Endothelial cell of umbilical vein (primary cell): Measurements from ENCODE around the gene NUDT8.

Source experiments
- CTCF ChIP-seq, 2 donors: IDR thresholded peaks; 1 replicate in 1 of 2; 2 replicates in 1 of 2; pipeline ENCODE4 v1.5.1; 2011; ENCODE audit warnings: low read length in 2 of 2, mild to moderate bottlenecking in 2 of 2, moderate library complexity in 2 of 2, control low read depth in 1 of 2, inconsistent platforms in 1 of 2, low read depth in 1 of 2; ENCODE audit not compliant: insufficient read depth in 1 of 2; ENCODE audit errors: extremely low read depth in 1 of 2
- EZH2 ChIP-seq: IDR thresholded peaks from 2 replicates; pipeline ENCODE4 v1.6.1; 2012; ENCODE audit warnings: borderline replicate concordance, low read depth, mild to moderate bottlenecking, moderate library complexity, low read length, inconsistent platforms; ENCODE audit not compliant: severe bottlenecking
- GATA2 ChIP-seq: IDR thresholded peaks from 2 replicates; pipeline ENCODE4 v1.7.0; 2011; ENCODE audit warnings: low read depth, mild to moderate bottlenecking, moderate library complexity, mixed read lengths, low read length; ENCODE audit not compliant: insufficient read length, insufficient read depth
- MAX ChIP-seq: IDR thresholded peaks from 2 replicates; pipeline ENCODE4 v1.6.1; 2011; ENCODE audit not compliant: insufficient read depth, insufficient read length
- MYC ChIP-seq: IDR thresholded peaks from one replicate; pipeline ENCODE4 v1.6.1; 2011; ENCODE audit warnings: mild to moderate bottlenecking, low read depth, low read length
- POLR2A ChIP-seq: IDR thresholded peaks from 2 replicates; pipeline ENCODE4 v1.6.1; 2012; ENCODE audit warnings: low read depth, mild to moderate bottlenecking, control low read depth, low read length
- POLR2AphosphoS5 ChIP-seq: IDR thresholded peaks from 2 replicates; pipeline ENCODE4 v1.6.1; 2012; ENCODE audit warnings: low read depth, mild to moderate bottlenecking, control low read depth, low read length, moderate library complexity; ENCODE audit not compliant: insufficient read depth

- no peak for TF ChIP-seq CTCF (IDR thresholded peaks at IDR 0.05; ENCODE audit: extremely low read depth in 1 of 2, insufficient read depth in 1 of 2, low read depth in 1 of 2, low read length in 2 of 2)
- TF ChIP-seq POLR2A = no peak
- no peak for TF ChIP-seq MYC
- no peak for TF ChIP-seq MAX
- TF ChIP-seq GATA2 = no peak
- TF ChIP-seq POLR2AphosphoS5 = no peak
- TF ChIP-seq EZH2 = no peak
These were observed 24.5 kb upstream of the NUDT8 start for GRCh38 chr11:67654225-67654624.
